Measurements from ENCODE around the gene TTC28. TPM values are rescaled to one million over a fixed set of nuclear protein-coding genes. Genes with fewer than 3 reads are reported as not detected.

The TTC28 gene
- total RNA-seq, 1 experiment from 2014 or later = 0.12 TPM

GRCh38 chr22:28619236-28619635, 60.4 kb downstream of the TTC28 start:
- no peaks in the 10 kb centered on the region for H3K4me1 ChIP-seq (ENCODE audit: control insufficient read depth in 1 of 2, insufficient read depth in 2 of 2, low read length in 2 of 2)
- CTCF ChIA-PET = no interaction called here
- ATAC-seq (no peak), DNase-seq (ENCODE audit: low read depth, low spot score) (no peak)
- intact Hi-C loops (cut with micrococcal nuclease) = no loop called here
- POLR2A ChIA-PET = no interaction called here
- no peaks in the 10 kb centered on the region for H3K9me3 ChIP-seq (ENCODE audit: control insufficient read depth in 1 of 2, insufficient read depth in 1 of 2, low read depth in 1 of 2, low read length in 2 of 2)
- H3K36me3 ChIP-seq (ENCODE audit: control insufficient read depth in 1 of 2, insufficient read depth in 2 of 2, low read length in 2 of 2) = no peaks in the 10 kb centered on the region
- H3K4me3 ChIP-seq (replicated peaks in 1 of 2; ENCODE audit: low read depth in 1 of 2, low read length in 2 of 2) = no peak overlapping the region
- no peaks in the 10 kb centered on the region for H3K27me3 ChIP-seq (ENCODE audit: insufficient read depth, low read length)
- H2AFZ ChIP-seq (ENCODE audit: low read depth, low read length, poor library complexity, severe bottlenecking) = no peak overlapping the region
- H4K20me1 ChIP-seq (ENCODE audit: insufficient read depth) = no peaks in the 10 kb centered on the region
- H3K9me2 ChIP-seq (ENCODE audit: insufficient read depth) = no peaks in the 10 kb centered on the region
- H3K79me2 ChIP-seq (ENCODE audit: insufficient read depth, low read length) = no peaks in the 10 kb centered on the region
- RAD21 ChIA-PET (ENCODE audit: low non-redundant PET in 1 of 2, low total read pairs in 2 of 2, uncharacterized antibody in 2 of 2, unreplicated experiment in 2 of 2) = interaction anchor here in 1 of 2 experiments (0.7 kb wide), 1 partner anchor 165 kb away, joined by 3 read pairs; no protein-coding TSS in a partner anchor
- TF ChIP-seq ZBTB33 (IDR thresholded peaks at IDR 0.05; ENCODE audit: extremely low read depth, insufficient replicate concordance, low read length) (no peak), EGR1 (IDR thresholded peaks at IDR 0.05; ENCODE audit: low read depth) (no peak), ZFX (IDR thresholded peaks at IDR 0.05) (no peak), ELF1 (IDR thresholded peaks at IDR 0.05; ENCODE audit: borderline replicate concordance, low read depth) (no peak), POLR2A (IDR thresholded peaks at IDR 0.05; ENCODE audit: borderline replicate concordance, extremely low read depth, insufficient read depth, insufficient read length) (no peak), REST (IDR thresholded peaks at IDR 0.05; ENCODE audit: low read depth) (no peak), EZH2phosphoT487 (IDR thresholded peaks at IDR 0.05; ENCODE audit: borderline replicate concordance) (no peak), EZH2 (IDR thresholded peaks at IDR 0.05) (no peak), MAX (IDR thresholded peaks at IDR 0.05) (no peak), CTCF (IDR thresholded peaks at IDR 0.05 in 2 of 3, conservative IDR thresholded peaks at IDR 0.05 in 1 of 3; ENCODE audit: borderline replicate concordance in 1 of 3, insufficient read depth in 1 of 3, low read depth in 2 of 3, low read length in 2 of 3) (no peak), SIN3A (IDR thresholded peaks at IDR 0.05; ENCODE audit: low read depth) (no peak), TCF7L2 (IDR thresholded peaks at IDR 0.05; ENCODE audit: borderline replicate concordance, extremely low read depth, insufficient read depth, insufficient read length) (no peak), ATF3 (IDR thresholded peaks at IDR 0.05) (no peak), RAD21 (IDR thresholded peaks at IDR 0.05; ENCODE audit: low read depth) (no peak), YY1 (IDR thresholded peaks at IDR 0.05; ENCODE audit: extremely low read depth, insufficient replicate concordance, low read depth, low read length) (no peak), FOSL1 (IDR thresholded peaks at IDR 0.05; ENCODE audit: low read depth) (no peak)
- H3K27ac ChIP-seq (ENCODE audit: low read depth, low read length) = no peak overlapping the region
- BruUV-seq (replicated peaks) = no TSS peak
- H3K4me2 ChIP-seq (ENCODE audit: low read length) = no peak overlapping the region
- no peak overlapping the region for H3K9ac ChIP-seq (ENCODE audit: low read length)
